ENCODE data around the gene FBXL5. TPM values are rescaled to one million over a fixed set of nuclear protein-coding genes. Genes with fewer than 3 reads are reported as not detected.

Gene FBXL5
- total RNA-seq, 1 donor from 2014 or later: 31.2 TPM

- Mint-ChIP-seq H3K9me3 (peaks cover 5% of the 10 kb centered on the region), H3K4me3 (no peak overlapping the region), H3K27me3 (no peaks in the 10 kb centered on the region), H3K27ac (no peak overlapping the region), H3K36me3 (ENCODE audit: low read depth) (peaks cover 42% of the 10 kb centered on the region), H3K4me1 (peaks cover 32% of the 10 kb centered on the region)
- intact Hi-C loops (cut with micrococcal nuclease): loop anchor here (5.0 kb wide), 2 partner anchors 53 to 1893 kb away; partner anchors contain the start of gene LAP3
- no peak for DNase-seq
These were observed 29.3 kb upstream of the FBXL5 start for GRCh38 chr4:15684498-15684897.

- Mint-ChIP-seq H3K4me1 (peaks cover 33% of the 10 kb centered on the region), H3K9me3 (peaks cover 5% of the 10 kb centered on the region), H3K27ac (no peak overlapping the region), H3K4me3 (no peak overlapping the region), H3K36me3 (ENCODE audit: low read depth) (peaks cover 33% of the 10 kb centered on the region), H3K27me3 (no peaks in the 10 kb centered on the region)
- intact Hi-C loops (cut with micrococcal nuclease): loop anchor here (5.0 kb wide), 2 partner anchors 54 to 1894 kb away; partner anchors contain the start of gene LAP3
- no peak for DNase-seq
These were observed 28.0 kb upstream of the FBXL5 start for GRCh38 chr4:15683143-15683495.

GRCh38 chr4:15682242-15683142 lies 27.3 kb upstream of the FBXL5 start:
- Mint-ChIP-seq H3K27ac (peak overlapping the region; percentile 99), H3K4me3 (peak overlapping the region; percentile 100), H3K36me3 (ENCODE audit: low read depth) (peaks cover 35% of the 10 kb centered on the region), H3K9me3 (peaks cover 5% of the 10 kb centered on the region), H3K27me3 (no peaks in the 10 kb centered on the region), H3K4me1 (peaks cover 37% of the 10 kb centered on the region)
- no peak for DNase-seq
- intact Hi-C loops (cut with micrococcal nuclease): loop anchor here (5.0 kb wide), 2 partner anchors 55 to 1895 kb away; partner anchors contain the start of gene LAP3

- peaks cover 40% of the 10 kb centered on the region for H3K4me1 Mint-ChIP-seq
- no peaks in the 10 kb centered on the region for H3K27me3 Mint-ChIP-seq
- H3K27ac Mint-ChIP-seq: peak within 1 kb of the TSS; percentile 99
- H3K4me3 Mint-ChIP-seq: peak within 1 kb of the TSS; percentile 100
- peaks cover 29% of the 10 kb centered on the region for H3K36me3 Mint-ChIP-seq (ENCODE audit: low read depth)
- peaks cover 5% of the 10 kb centered on the region for H3K9me3 Mint-ChIP-seq
- DNase-seq: peak; percentile 100
- intact Hi-C loops (cut with micrococcal nuclease): loop anchor here (1.0 to 5.0 kb wide), 8 partner anchors 22 to 1896 kb away; partner anchors contain the start of genes BST1, FBXL5, LAP3 and TAPT1
These were observed 26.4 kb upstream of the FBXL5 start, which contains the start of gene FAM200B for GRCh38 chr4:15681372-15682241. FAM200B (plus strand) TSS chr4:15681827; CDS start chr4:15686978, 5,151 bp downstream.

- no peaks in the 10 kb centered on the region for H3K27me3 Mint-ChIP-seq
- peaks cover 5% of the 10 kb centered on the region for H3K9me3 Mint-ChIP-seq
- peaks cover 25% of the 10 kb centered on the region for H3K36me3 Mint-ChIP-seq (ENCODE audit: low read depth)
- H3K4me1 Mint-ChIP-seq: peaks cover 42% of the 10 kb centered on the region
- intact Hi-C loops (cut with micrococcal nuclease): loop anchor here (1.0 to 5.0 kb wide), 8 partner anchors 22 to 1896 kb away; partner anchors contain the start of genes BST1, FBXL5, LAP3 and TAPT1
- H3K4me3 Mint-ChIP-seq: peak overlapping the region; percentile 100
- peak overlapping the region; percentile 99 for H3K27ac Mint-ChIP-seq
- no peak for DNase-seq
These were observed 25.9 kb upstream of the FBXL5 start for GRCh38 chr4:15681067-15681371.

GRCh38 chr4:15677507-15677988 lies 22.4 kb upstream of the FBXL5 start:
- Mint-ChIP-seq H3K36me3 (ENCODE audit: low read depth) (peaks cover 17% of the 10 kb centered on the region), H3K9me3 (no peaks in the 10 kb centered on the region), H3K27me3 (no peaks in the 10 kb centered on the region), H3K4me3 (no peak overlapping the region), H3K4me1 (peaks cover 40% of the 10 kb centered on the region), H3K27ac (no peak overlapping the region)
- intact Hi-C loops (cut with micrococcal nuclease): no loop called here
- no peak for DNase-seq

GRCh38 chr4:15676899-15677298 lies 21.7 kb upstream of the FBXL5 start:
- Mint-ChIP-seq H3K9me3 (no peaks in the 10 kb centered on the region), H3K4me1 (peaks cover 33% of the 10 kb centered on the region), H3K4me3 (no peak overlapping the region), H3K36me3 (ENCODE audit: low read depth) (peaks cover 18% of the 10 kb centered on the region), H3K27ac (no peak overlapping the region), H3K27me3 (no peaks in the 10 kb centered on the region)
- DNase-seq: no peak
- intact Hi-C loops (cut with micrococcal nuclease): no loop called here

- intact Hi-C loops (cut with micrococcal nuclease): no loop called here
- no peak for DNase-seq
- no peak overlapping the region for H3K4me3 Mint-ChIP-seq
- H3K27ac Mint-ChIP-seq: no peak overlapping the region
- peaks cover 31% of the 10 kb centered on the region for H3K4me1 Mint-ChIP-seq
- H3K36me3 Mint-ChIP-seq (ENCODE audit: low read depth): peaks cover 19% of the 10 kb centered on the region
- H3K27me3 Mint-ChIP-seq: no peaks in the 10 kb centered on the region
- no peaks in the 10 kb centered on the region for H3K9me3 Mint-ChIP-seq
These were observed 20.9 kb upstream of the FBXL5 start for GRCh38 chr4:15676039-15676438.

- DNase-seq: no peak
- Mint-ChIP-seq H3K9me3 (no peaks in the 10 kb centered on the region), H3K4me3 (no peak overlapping the region), H3K27me3 (no peaks in the 10 kb centered on the region), H3K36me3 (ENCODE audit: low read depth) (peaks cover 19% of the 10 kb centered on the region), H3K27ac (no peak overlapping the region), H3K4me1 (peaks cover 31% of the 10 kb centered on the region)
- intact Hi-C loops (cut with micrococcal nuclease): no loop called here
These were observed 20.2 kb upstream of the FBXL5 start for GRCh38 chr4:15675356-15675755.

GRCh38 chr4:15674926-15675325 lies 19.8 kb upstream of the FBXL5 start:
- peaks cover 28% of the 10 kb centered on the region for H3K4me1 Mint-ChIP-seq
- H3K36me3 Mint-ChIP-seq (ENCODE audit: low read depth): peaks cover 18% of the 10 kb centered on the region

GRCh38 chr4:15674046-15674445 lies 18.9 kb upstream of the FBXL5 start:
- no peak overlapping the region for H3K27ac Mint-ChIP-seq
- H3K9me3 Mint-ChIP-seq: no peaks in the 10 kb centered on the region
- intact Hi-C loops (cut with micrococcal nuclease): no loop called here
- H3K36me3 Mint-ChIP-seq (ENCODE audit: low read depth): peaks cover 14% of the 10 kb centered on the region
- H3K27me3 Mint-ChIP-seq: no peaks in the 10 kb centered on the region
- no peak for DNase-seq
- peaks cover 22% of the 10 kb centered on the region for H3K4me1 Mint-ChIP-seq
- H3K4me3 Mint-ChIP-seq: no peak overlapping the region

More at GRCh38 chr4:15674926-15675325, 19.8 kb upstream of the FBXL5 start:
- DNase-seq: no peak
- H3K27ac Mint-ChIP-seq: no peak overlapping the region
- H3K4me3 Mint-ChIP-seq: no peak overlapping the region
- H3K9me3 Mint-ChIP-seq: no peaks in the 10 kb centered on the region
- intact Hi-C loops (cut with micrococcal nuclease): no loop called here
- H3K27me3 Mint-ChIP-seq: no peaks in the 10 kb centered on the region

- intact Hi-C loops (cut with micrococcal nuclease): no loop called here
- no peak for DNase-seq
- Mint-ChIP-seq H3K36me3 (ENCODE audit: low read depth) (peaks cover 14% of the 10 kb centered on the region), H3K9me3 (no peaks in the 10 kb centered on the region), H3K4me3 (no peak overlapping the region), H3K27ac (no peak overlapping the region), H3K27me3 (no peaks in the 10 kb centered on the region), H3K4me1 (peaks cover 22% of the 10 kb centered on the region)
These were observed 18.2 kb upstream of the FBXL5 start for GRCh38 chr4:15673337-15673736.

- Mint-ChIP-seq H3K27ac (no peak overlapping the region), H3K9me3 (no peaks in the 10 kb centered on the region), H3K36me3 (ENCODE audit: low read depth) (peaks cover 14% of the 10 kb centered on the region), H3K4me3 (no peak overlapping the region), H3K4me1 (peaks cover 15% of the 10 kb centered on the region), H3K27me3 (no peaks in the 10 kb centered on the region)
- no peak for DNase-seq
- intact Hi-C loops (cut with micrococcal nuclease): no loop called here
These were observed 16.9 kb upstream of the FBXL5 start for GRCh38 chr4:15672101-15672500.
